PFSK-1 (cell line): Measurements from ENCODE around the gene ZCCHC24.

Experiments used
- FOXP2 ChIP-seq: optimal IDR thresholded peaks from 2 replicates; pipeline ENCODE3; 2011; ENCODE audit warnings: borderline replicate concordance, control low read depth, inconsistent platforms; ENCODE audit not compliant: insufficient read depth; ENCODE audit errors: extremely low read length, extremely low read depth
- POLR2AphosphoS5 ChIP-seq: IDR thresholded peaks from 2 replicates; pipeline ENCODE4 v1.6.1; 2012; ENCODE audit warnings: low read depth, mild to moderate bottlenecking, control low read depth, low read length, moderate library complexity
- SIN3A ChIP-seq: IDR thresholded peaks from 2 replicates; pipeline ENCODE4 v1.6.1; 2012; ENCODE audit warnings: mild to moderate bottlenecking, low read length, moderate library complexity, borderline replicate concordance; ENCODE audit not compliant: insufficient read depth
- TAF1 ChIP-seq: IDR thresholded peaks from 2 replicates; pipeline ENCODE4 v1.6.1; 2012; ENCODE audit warnings: low read length, control low read depth, borderline replicate concordance; ENCODE audit not compliant: insufficient read depth

DNA sequence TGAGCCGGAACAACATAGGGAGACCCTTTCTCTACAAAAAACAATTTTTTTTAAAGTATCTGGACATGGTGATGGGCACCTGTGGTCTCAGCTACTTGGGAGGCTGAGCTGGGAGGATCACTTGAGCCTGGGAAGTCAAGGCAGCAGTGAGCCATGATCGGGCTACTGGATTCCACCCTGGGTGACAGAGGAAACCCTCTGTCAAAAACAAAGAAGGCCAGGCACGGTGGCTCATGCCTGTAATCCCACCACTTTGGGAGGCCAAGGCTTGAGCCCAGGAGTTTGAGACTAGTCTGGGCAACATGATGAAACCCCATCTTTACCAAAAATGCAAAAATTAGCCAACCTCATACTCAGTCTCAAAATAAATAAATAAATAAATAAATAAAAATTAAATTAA is 19.9 kb upstream of the ZCCHC24 start:
- TF ChIP-seq POLR2AphosphoS5 (no peak), FOXP2 (no peak), SIN3A (no peak), TAF1 (no peak)
